GM12878 (cell line): ENCODE measurements around the gene HTT-AS. TPM values are rescaled to one million over a fixed set of nuclear protein-coding genes. Genes with fewer than 3 reads are reported as not detected.

Experiments
- CBFB ChIP-seq: IDR thresholded peaks from 2 replicates; pipeline ENCODE4 v1.6.1; 2016; ENCODE audit warnings: antibody characterized with exemption, low read depth
- CEBPB ChIP-seq, 2 experiments: fragments of 150-350 bp in 1 of 2; IDR thresholded peaks; 2 replicates each; pipeline ENCODE4 v1.6.1; 2012 to 2014; ENCODE audit warnings: low read depth in 2 of 2, low read length in 2 of 2, borderline replicate concordance in 1 of 2, inconsistent platforms in 1 of 2
- CEBPZ ChIP-seq: fragments of 150-350 bp; IDR thresholded peaks from 2 replicates; pipeline ENCODE4 v1.6.1; 2016; ENCODE audit warnings: low read depth, low read length
- CHD1 ChIP-seq: IDR thresholded peaks from 2 replicates; pipeline ENCODE4 v1.6.1; 2012; ENCODE audit warnings: low read depth, low read length, improper control_type of control experiment
- E2F8 ChIP-seq: fragments of 450-650 bp; IDR thresholded peaks from 2 replicates; pipeline ENCODE4 v1.6.1; 2018; ENCODE audit warnings: mild to moderate bottlenecking, low read depth, moderate library complexity; ENCODE audit not compliant: partially characterized antibody
- EGR1 ChIP-seq, 2 experiments: IDR thresholded peaks; 1 replicate in 1 of 2; 2 replicates in 1 of 2; pipeline ENCODE4 v1.6.1; 2011 to 2012; ENCODE audit warnings: low read depth in 2 of 2, low read length in 2 of 2, borderline replicate concordance in 1 of 2, mild to moderate bottlenecking in 1 of 2, moderate library complexity in 1 of 2
- GATAD2B ChIP-seq: fragments of 450-650 bp; conservative IDR thresholded peaks from 2 replicates; pipeline ENCODE4 v1.6.1; 2017; ENCODE audit warnings: low read depth, mild to moderate bottlenecking, moderate library complexity
- HCFC1 ChIP-seq: fragments of 150-350 bp; IDR thresholded peaks from 2 replicates; pipeline ENCODE4 v1.6.1; 2014; ENCODE audit warnings: low read length
- KLF5 ChIP-seq: fragments of 450-650 bp; IDR thresholded peaks from 2 replicates; pipeline ENCODE4 v1.6.1; 2014; ENCODE audit warnings: mild to moderate bottlenecking; ENCODE audit not compliant: partially characterized antibody
- MLLT1 ChIP-seq: fragments of 450-650 bp; IDR thresholded peaks from 2 replicates; pipeline ENCODE4 v1.6.1; 2016; ENCODE audit warnings: mild to moderate bottlenecking
- MTA2 ChIP-seq: fragments of 450-650 bp; IDR thresholded peaks from 2 replicates; pipeline ENCODE4 v1.6.1; 2016; ENCODE audit warnings: low read depth, mild to moderate bottlenecking, moderate library complexity
- MYC ChIP-seq: IDR thresholded peaks from 2 replicates; pipeline ENCODE4 v1.6.1; 2011; ENCODE audit warnings: mild to moderate bottlenecking, low read length, moderate library complexity, inconsistent platforms; ENCODE audit not compliant: insufficient read depth, insufficient replicate concordance, insufficient read length, severe bottlenecking
- PKNOX1 ChIP-seq: fragments of 450-650 bp; IDR thresholded peaks from 2 replicates; pipeline ENCODE4 v1.6.1; 2016; ENCODE audit warnings: mild to moderate bottlenecking
- POLR2AphosphoS2 ChIP-seq: IDR thresholded peaks from 2 replicates; pipeline ENCODE4 v1.6.1; 2011; ENCODE audit warnings: low read depth, mild to moderate bottlenecking, low read length, improper control_type of control experiment, moderate library complexity
- RUNX3 ChIP-seq: IDR thresholded peaks from 2 replicates; pipeline ENCODE4 v1.6.1; 2012; ENCODE audit warnings: low read length, inconsistent platforms
- SP1 ChIP-seq: IDR thresholded peaks from one replicate; pipeline ENCODE4 v1.6.1; 2011; ENCODE audit warnings: low read depth, low read length
- SPI1 ChIP-seq: IDR thresholded peaks from 2 replicates; pipeline ENCODE4 v1.6.1; 2011; ENCODE audit warnings: low read depth, mild to moderate bottlenecking, low read length, moderate library complexity, borderline replicate concordance; ENCODE audit not compliant: insufficient read depth
- SREBF2 ChIP-seq: IDR thresholded peaks from 2 replicates; pipeline ENCODE4 v1.6.1; 2012; ENCODE audit warnings: mild to moderate bottlenecking, low read length
- STAT3 ChIP-seq: IDR thresholded peaks from 2 replicates; pipeline ENCODE4 v1.6.1; 2011; ENCODE audit warnings: low read depth, low read length, improper control_type of control experiment
- SUPT20H ChIP-seq: IDR thresholded peaks from 2 replicates; pipeline ENCODE4 v1.6.1; 2011; ENCODE audit warnings: low read depth, mild to moderate bottlenecking, low read length, moderate library complexity, borderline replicate concordance; ENCODE audit not compliant: control insufficient read depth
- SUZ12 ChIP-seq: fragments of 200-600 bp; sonication (generic); IDR thresholded peaks from one replicate; pipeline ENCODE4 v1.6.1; 2018; ENCODE audit warnings: antibody characterized with exemption, mild to moderate bottlenecking; ENCODE audit not compliant: unreplicated experiment
- polyA plus RNA-seq, 11 experiments: library from polyadenylated mRNA; depleted of rRNA in 4 of 11; unstranded in 6 of 11; stranded (reverse) in 5 of 11; fragments of >200 nt; fragmentation: Nextera tagmentation in 4 of 11; fragmentation: Illumina TruSeq in 1 of 11; extraction: Ambion mirVana in 4 of 11; extraction: Trizol in 1 of 11; gene quantifications; 1 replicate in 1 of 11; 2 replicates in 10 of 11; pipeline versions ENCODE4 v1.2.1 to v1.2.3, GENCODE V29; 2011 to 2016; ENCODE audit warnings: inconsistent platforms in 2 of 11, missing spikeins in 2 of 11, low read depth in 1 of 11
- total RNA-seq, 4 experiments: library from RNA; depleted of rRNA in 3 of 4; stranded (reverse); fragments of >200 nt in 3 of 4; fragmentation: Illumina TruSeq in 1 of 4; extraction: Trizol in 1 of 4; gene quantifications; 2 replicates each; pipeline versions ENCODE4 v1.2.1 to v1.2.3, GENCODE V29; 2013 to 2021

The HTT-AS gene
- total and polyA plus RNA-seq, 10 of the 15 experiments (the other 5 are each of a cell fraction or from before 2014, with no cell fraction given): not detected

GRCh38 chr4:3074846-3075651 lies 711 bp upstream of the HTT-AS start (continued):
- TF ChIP-seq KLF5: no peak
- TF ChIP-seq CHD1: no peak
- TF ChIP-seq SREBF2: no peak
- TF ChIP-seq STAT3: no peak
- TF ChIP-seq POLR2AphosphoS2: peak; percentile 20; the same call in 1 of the 2 replicates
- TF ChIP-seq CEBPZ: no peak
- TF ChIP-seq CEBPB (IDR thresholded peaks at IDR 0.05; ENCODE audit: borderline replicate concordance in 1 of 2, low read depth in 2 of 2, low read length in 2 of 2): no peak
- TF ChIP-seq MTA2: no peak
- TF ChIP-seq MLLT1: no peak
- no peak for TF ChIP-seq E2F8
- no peak for TF ChIP-seq PKNOX1
- no peak for TF ChIP-seq SUZ12
- TF ChIP-seq SPI1: peak; percentile 71; the same call in 1 of the 2 replicates
- no peak; the same call in 1 of the 2 replicates for TF ChIP-seq GATAD2B
- no peak for TF ChIP-seq HCFC1
- TF ChIP-seq SUPT20H: no peak
- peak in 1 of 2 experiments; percentile 69; a peak in 2 of 3 replicates for TF ChIP-seq EGR1 (IDR thresholded peaks at IDR 0.05; ENCODE audit: borderline replicate concordance in 1 of 2, low read depth in 2 of 2, low read length in 2 of 2)
- TF ChIP-seq CBFB: 0 out of 2 replicates have a peak, but pooled peaks have one; percentile 61
- TF ChIP-seq MYC: no peak
- no peak for TF ChIP-seq RUNX3
- TF ChIP-seq SP1: no peak
